BLaER1 treated with 17β-estradiol and CSF1 and Interleukin-3, amounts not matched to agents 10 nM and 100 nM (cell line): ENCODE data around the gene DIP2C.
A peak's percentile ranks its signal among the peaks of the same experiment; 100 is the strongest.
"Not testable (repeated sequence)": the region's sequence is repeated elsewhere in the genome, so short reads cannot be mapped to it uniquely, and the experiment has no call there.

Source experiments
- H3K27ac ChIP-seq, 11 experiments: shearing (Covaris generic); formaldehyde crosslinking; 2 replicates each; pipeline ENCODE4 v1.8.1; 2022
- H3K27me3 ChIP-seq, 11 experiments: shearing (Covaris generic); formaldehyde crosslinking; 2 replicates each; pipeline ENCODE4 v1.8.1; 2022
- H3K36me3 ChIP-seq, 11 experiments: shearing (Covaris generic); formaldehyde crosslinking; 2 replicates each; pipeline ENCODE4 v1.8.1; 2022
- H3K4me1 ChIP-seq, 10 experiments: shearing (Covaris generic); formaldehyde crosslinking; 2 replicates each; pipeline ENCODE4 v1.8.1; 2022
- H3K4me2 ChIP-seq, 11 experiments: shearing (Covaris generic); formaldehyde crosslinking; 2 replicates each; pipeline ENCODE4 v1.8.1; 2022
- H3K4me3 ChIP-seq, 10 experiments: shearing (Covaris generic); formaldehyde crosslinking; 2 replicates each; pipeline ENCODE4 v1.8.1; 2022
- H3K9ac ChIP-seq, 11 experiments: shearing (Covaris generic); formaldehyde crosslinking; 2 replicates each; pipeline ENCODE4 v1.8.1; 2022
- H3K9me3 ChIP-seq, 11 experiments: shearing (Covaris generic); formaldehyde crosslinking; replicated peaks in 1 of 11; 2 replicates each; pipeline ENCODE4 v1.8.1; 2022
- H4K20me1 ChIP-seq, 11 experiments: shearing (Covaris generic); formaldehyde crosslinking; 2 replicates each; pipeline ENCODE4 v1.8.1; 2022
- Cebpa-rat ChIP-seq, 11 experiments: shearing (Covaris generic); IDR thresholded peaks; 2 replicates each; pipeline ENCODE4 v1.8.1; 2022

The DIP2C gene

GRCh38 chr10:650441-650851, 39.0 kb downstream of the DIP2C start:
- peaks cover 0 to 7% (median 0%) of the 10 kb centered on the region in 11 experiments; a peak in 1 of 22 replicates for H3K27me3 ChIP-seq
- peak overlapping the region in 7 of 11 experiments; percentile 18 to 56 (median 32); a peak in 11 of 22 replicates for H3K4me2 ChIP-seq
- H3K4me1 ChIP-seq, result peaks cover 0 to 30% (median 13%) of the 10 kb centered on the region in 10 experiments; a peak in 13 of 20 replicates
- H3K9ac ChIP-seq, result no peak overlapping the region
- peaks cover 0 to 84% (median 14%) of the 10 kb centered on the region in 11 experiments; a peak in 12 of 22 replicates for H4K20me1 ChIP-seq
- no peaks in the 10 kb centered on the region; a peak in 1 of 22 replicates for H3K36me3 ChIP-seq
- peaks cover 0 to 5% (median 0%) of the 10 kb centered on the region in 11 experiments; a peak in 5 of 22 replicates for H3K9me3 ChIP-seq
- no peak overlapping the region for H3K4me3 ChIP-seq
- H3K27ac ChIP-seq, result no peak overlapping the region
- no peak for TF ChIP-seq Cebpa-rat (IDR thresholded peaks at IDR 0.05)

- Histone ChIP-seq H3K36me3 (peaks cover 0 to 4% (median 0%) of the 10 kb centered on the region in 11 experiments; a peak in 7 of 22 replicates), H3K27me3 (peaks cover 0 to 7% (median 0%) of the 10 kb centered on the region in 11 experiments; a peak in 1 of 22 replicates), H3K4me1 (peaks cover 0 to 30% (median 13%) of the 10 kb centered on the region in 10 experiments; a peak in 13 of 20 replicates), H3K9me3 (peaks cover 4 to 10% (median 5%) of the 10 kb centered on the region in 11 experiments), H3K4me3 (no peak overlapping the region), H3K9ac (no peak overlapping the region), H4K20me1 (peaks cover 0 to 83% (median 9%) of the 10 kb centered on the region in 11 experiments; a peak in 12 of 22 replicates), H3K27ac (no peak overlapping the region), H3K4me2 (peak overlapping the region in 3 of 11 experiments; percentile 32 to 56 (median 50); a peak in 4 of 22 replicates)
- no peak for TF ChIP-seq Cebpa-rat (IDR thresholded peaks at IDR 0.05)
Measured at GRCh38 chr10:649798-650440, 39.5 kb downstream of the DIP2C start.

GRCh38 chr10:649445-649797, 40.0 kb downstream of the DIP2C start:
- TF ChIP-seq Cebpa-rat (IDR thresholded peaks at IDR 0.05), result no peak
- Histone ChIP-seq H3K9me3 (peaks cover 9 to 14% (median 10%) of the 10 kb centered on the region in 11 experiments), H3K4me3 (no peak overlapping the region), H3K4me1 (peaks cover 0 to 28% (median 13%) of the 10 kb centered on the region in 10 experiments; a peak in 13 of 20 replicates), H4K20me1 (peaks cover 0 to 83% (median 8%) of the 10 kb centered on the region in 11 experiments; a peak in 11 of 22 replicates), H3K9ac (no peak overlapping the region), H3K36me3 (peaks cover 0 to 9% (median 0%) of the 10 kb centered on the region in 11 experiments; a peak in 7 of 22 replicates), H3K4me2 (no peak overlapping the region), H3K27ac (no peak overlapping the region), H3K27me3 (peaks cover 0 to 7% (median 0%) of the 10 kb centered on the region in 11 experiments; a peak in 1 of 22 replicates)

GRCh38 chr10:647019-647418, 42.4 kb downstream of the DIP2C start:
- not testable (repeated sequence) for H3K27me3 ChIP-seq
- H4K20me1 ChIP-seq, result peaks cover 0 to 82% (median 7%) of the 10 kb centered on the region in 11 experiments; a peak in 12 of 22 replicates

GRCh38 chr10:646118-646524, 43.3 kb downstream of the DIP2C start:
- H3K36me3 ChIP-seq, result peaks cover 0 to 10% (median 0%) of the 10 kb centered on the region in 11 experiments; a peak in 7 of 22 replicates
- H3K9ac ChIP-seq, result no peak overlapping the region
- no peak overlapping the region for H3K4me2 ChIP-seq
- peaks cover 11 to 19% (median 13%) of the 10 kb centered on the region in 11 experiments for H3K9me3 ChIP-seq
- peaks cover 0 to 82% (median 7%) of the 10 kb centered on the region in 11 experiments; a peak in 12 of 22 replicates for H4K20me1 ChIP-seq
- H3K4me1 ChIP-seq, result peaks cover 0 to 13% (median 9%) of the 10 kb centered on the region in 10 experiments; a peak in 13 of 20 replicates
- H3K4me3 ChIP-seq, result no peak overlapping the region
- no peak overlapping the region for H3K27ac ChIP-seq
- no peak for TF ChIP-seq Cebpa-rat (IDR thresholded peaks at IDR 0.05)
- 0 out of 22 replicates have a peak, but pooled peaks cover 0 to 4% (median 0%) of the 10 kb centered on the region in 11 experiments for H3K27me3 ChIP-seq

More at GRCh38 chr10:647019-647418, 42.4 kb downstream of the DIP2C start:
- H3K4me1 ChIP-seq, result peaks cover 0 to 22% (median 13%) of the 10 kb centered on the region in 10 experiments; a peak in 13 of 20 replicates
- H3K4me3 ChIP-seq, H3K27ac ChIP-seq, H3K4me2 ChIP-seq, H3K9ac ChIP-seq: not testable (repeated sequence)
- H3K9me3 ChIP-seq, result peaks cover 11 to 19% (median 13%) of the 10 kb centered on the region in 11 experiments
- peaks cover 0 to 10% (median 0%) of the 10 kb centered on the region in 11 experiments; a peak in 7 of 22 replicates for H3K36me3 ChIP-seq

GRCh38 chr10:644943-645334, 44.5 kb downstream of the DIP2C start:
- Histone ChIP-seq H3K4me1 (peaks cover 0 to 1% (median 0%) of the 10 kb centered on the region in 10 experiments; a peak in 4 of 20 replicates), H3K36me3 (peaks cover 0 to 10% (median 0%) of the 10 kb centered on the region in 11 experiments; a peak in 7 of 22 replicates), H4K20me1 (peaks cover 0 to 82% (median 10%) of the 10 kb centered on the region in 11 experiments; a peak in 14 of 22 replicates), H3K9ac (no peak overlapping the region), H3K27me3 (no peaks in the 10 kb centered on the region), H3K4me2 (no peak overlapping the region), H3K4me3 (no peak overlapping the region; a peak in 1 of 20 replicates), H3K9me3 (peaks cover 11 to 19% (median 13%) of the 10 kb centered on the region in 11 experiments), H3K27ac (no peak overlapping the region)
- TF ChIP-seq Cebpa-rat (IDR thresholded peaks at IDR 0.05), result no peak

GRCh38 chr10:644076-644942, 45.2 kb downstream of the DIP2C start:
- Histone ChIP-seq H3K27ac (no peak overlapping the region), H3K9me3 (peaks cover 11 to 19% (median 13%) of the 10 kb centered on the region in 11 experiments), H3K36me3 (peaks cover 0 to 10% (median 0%) of the 10 kb centered on the region in 11 experiments; a peak in 7 of 22 replicates), H3K9ac (no peak overlapping the region), H3K4me1 (no peaks in the 10 kb centered on the region), H4K20me1 (peaks cover 0 to 84% (median 13%) of the 10 kb centered on the region in 11 experiments; a peak in 15 of 22 replicates), H3K4me2 (no peak overlapping the region), H3K27me3 (no peaks in the 10 kb centered on the region), H3K4me3 (no peak overlapping the region; a peak in 1 of 20 replicates)
- TF ChIP-seq Cebpa-rat (IDR thresholded peaks at IDR 0.05), result no peak

- Histone ChIP-seq H4K20me1 (peaks cover 0 to 94% (median 31%) of the 10 kb centered on the region in 11 experiments; a peak in 19 of 22 replicates), H3K4me1 (peaks cover 0 to 13% (median 5%) of the 10 kb centered on the region in 10 experiments; a peak in 10 of 20 replicates), H3K9me3 (peaks cover 11 to 19% (median 13%) of the 10 kb centered on the region in 11 experiments), H3K27me3 (peaks cover 0 to 12% (median 0%) of the 10 kb centered on the region in 11 experiments; a peak in 3 of 22 replicates), H3K27ac (no peak overlapping the region), H3K9ac (no peak overlapping the region), H3K36me3 (peaks cover 0 to 10% (median 0%) of the 10 kb centered on the region in 11 experiments; a peak in 7 of 22 replicates), H3K4me3 (no peak overlapping the region), H3K4me2 (no peak overlapping the region)
- TF ChIP-seq Cebpa-rat (IDR thresholded peaks at IDR 0.05), result no peak
Measured at GRCh38 chr10:642186-642890, 47.1 kb downstream of the DIP2C start.
